ENCODE measurements around the gene UTS2B. TPM values are rescaled to one million over a fixed set of nuclear protein-coding genes. Genes with fewer than 3 reads are reported as not detected.

Gene UTS2B
- total and polyA plus RNA-seq, 2 of the 13 experiments (the other 11 are each of a cell fraction or from before 2014, with no cell fraction given) = 0.03 to 0.46 TPM

GRCh38 chr3:191328962-191329653 is 1.2 kb downstream of the UTS2B start, which contains the start of gene CCDC50 (continued):
- TF ChIP-seq ZNF883 (CRISPR knock-in tag; IDR thresholded peaks at IDR 0.05; ENCODE audit: not compliant biosample characterization) (no peak), AKNA (CRISPR knock-in tag; IDR thresholded peaks at IDR 0.05; ENCODE audit: borderline replicate concordance) (no peak), SIN3A (IDR thresholded peaks at IDR 0.05; ENCODE audit: borderline replicate concordance, low read depth, low read length) (peak; percentile 80; the same call in 1 of the 2 replicates), ZNF790 (CRISPR knock-in tag; IDR thresholded peaks at IDR 0.05; ENCODE audit: borderline replicate concordance) (peak; percentile 39; the same call in 1 of the 2 replicates), THAP7 (CRISPR knock-in tag; IDR thresholded peaks at IDR 0.05) (no peak; the same call in none of the 2 replicates), SOX13 (IDR thresholded peaks at IDR 0.05) (no peak; the same call in 1 of the 2 replicates), SOX13 (CRISPR knock-in tag; conservative IDR thresholded peaks at IDR 0.05 in 1 of 2, IDR thresholded peaks at IDR 0.05 in 1 of 2) (peak in 1 of 2 experiments; percentile 70; a peak in 1 of 4 replicates), IRF2 (CRISPR knock-in tag; IDR thresholded peaks at IDR 0.05) (peak; percentile 86; the same call in 1 of the 2 replicates), ZNF558 (CRISPR knock-in tag; IDR thresholded peaks at IDR 0.05; ENCODE audit: borderline replicate concordance) (no peak), NCOA5 (CRISPR knock-in tag; IDR thresholded peaks at IDR 0.05) (no peak), ZNF564 (CRISPR knock-in tag; IDR thresholded peaks at IDR 0.05) (peak; percentile 82; the same call in 1 of the 2 replicates), SAFB2 (CRISPR knock-in tag; IDR thresholded peaks at IDR 0.05; ENCODE audit: borderline replicate concordance, low read depth) (peak; percentile 23; the same call in 1 of the 2 replicates), ZNF253 (CRISPR knock-in tag; IDR thresholded peaks at IDR 0.05; ENCODE audit: borderline replicate concordance) (no peak), ZNF460 (CRISPR knock-in tag; IDR thresholded peaks at IDR 0.05; ENCODE audit: borderline replicate concordance) (peak; percentile 36; the same call in 1 of the 2 replicates), ZFP36L2 (CRISPR knock-in tag; IDR thresholded peaks at IDR 0.05) (no peak), SRY (CRISPR knock-in tag; IDR thresholded peaks at IDR 0.05) (no peak; the same call in 1 of the 2 replicates), MLLT10 (CRISPR knock-in tag; IDR thresholded peaks at IDR 0.05) (no peak)
- TF ChIP-seq, protein P1, sequence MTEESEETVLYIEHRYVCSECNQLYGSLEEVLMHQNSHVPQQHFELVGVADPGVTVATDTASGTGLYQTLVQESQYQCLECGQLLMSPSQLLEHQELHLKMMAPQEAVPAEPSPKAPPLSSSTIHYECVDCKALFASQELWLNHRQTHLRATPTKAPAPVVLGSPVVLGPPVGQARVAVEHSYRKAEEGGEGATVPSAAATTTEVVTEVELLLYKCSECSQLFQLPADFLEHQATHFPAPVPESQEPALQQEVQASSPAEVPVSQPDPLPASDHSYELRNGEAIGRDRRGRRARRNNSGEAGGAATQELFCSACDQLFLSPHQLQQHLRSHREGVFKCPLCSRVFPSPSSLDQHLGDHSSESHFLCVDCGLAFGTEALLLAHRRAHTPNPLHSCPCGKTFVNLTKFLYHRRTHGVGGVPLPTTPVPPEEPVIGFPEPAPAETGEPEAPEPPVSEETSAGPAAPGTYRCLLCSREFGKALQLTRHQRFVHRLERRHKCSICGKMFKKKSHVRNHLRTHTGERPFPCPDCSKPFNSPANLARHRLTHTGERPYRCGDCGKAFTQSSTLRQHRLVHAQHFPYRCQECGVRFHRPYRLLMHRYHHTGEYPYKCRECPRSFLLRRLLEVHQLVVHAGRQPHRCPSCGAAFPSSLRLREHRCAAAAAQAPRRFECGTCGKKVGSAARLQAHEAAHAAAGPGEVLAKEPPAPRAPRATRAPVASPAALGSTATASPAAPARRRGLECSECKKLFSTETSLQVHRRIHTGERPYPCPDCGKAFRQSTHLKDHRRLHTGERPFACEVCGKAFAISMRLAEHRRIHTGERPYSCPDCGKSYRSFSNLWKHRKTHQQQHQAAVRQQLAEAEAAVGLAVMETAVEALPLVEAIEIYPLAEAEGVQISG (CRISPR knock-in tag; IDR thresholded peaks at IDR 0.05) = peak; percentile 86
- TF ChIP-seq, protein P2, sequence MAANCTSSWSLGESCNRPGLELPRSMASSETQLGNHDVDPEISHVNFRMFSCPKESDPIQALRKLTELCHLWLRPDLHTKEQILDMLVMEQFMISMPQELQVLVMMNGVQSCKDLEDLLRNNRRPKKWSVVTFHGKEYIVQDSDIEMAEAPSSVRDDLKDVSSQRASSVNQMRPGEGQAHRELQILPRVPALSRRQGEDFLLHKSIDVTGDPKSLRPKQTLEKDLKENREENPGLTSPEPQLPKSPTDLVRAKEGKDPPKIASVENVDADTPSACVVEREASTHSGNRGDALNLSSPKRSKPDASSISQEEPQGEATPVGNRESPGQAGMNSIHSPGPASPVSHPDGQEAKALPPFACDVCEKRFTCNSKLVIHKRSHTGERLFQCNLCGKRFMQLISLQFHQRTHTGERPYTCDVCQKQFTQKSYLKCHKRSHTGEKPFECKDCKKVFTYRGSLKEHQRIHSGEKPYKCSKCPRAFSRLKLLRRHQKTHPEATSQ (CRISPR knock-in tag; IDR thresholded peaks at IDR 0.05; ENCODE audit: borderline replicate concordance) = peak; percentile 87; the same call in 1 of the 2 replicates
